K562 (cell line): ENCODE measurements around the gene PRR15L. TPM values are rescaled to one million over a fixed set of nuclear protein-coding genes. Genes with fewer than 3 reads are reported as not detected.
A peak's percentile ranks its signal among the peaks of the same experiment; 100 is the strongest.

Experiments used
- BRD4 ChIP-seq: fragments of 200-600 bp; sonication (generic); IDR thresholded peaks from 2 replicates; pipeline ENCODE4 v1.6.1; 2017; ENCODE audit warnings: inconsistent platforms
- CBX1 ChIP-seq: sonication (generic); IDR thresholded peaks from 2 replicates; pipeline ENCODE4 v1.6.1; 2016; ENCODE audit warnings: antibody characterized with exemption, low read depth, mild to moderate bottlenecking
- DPF2 ChIP-seq: fragments of 450-650 bp; IDR thresholded peaks from 2 replicates; pipeline ENCODE4 v1.6.1; 2016
- FOXJ3 ChIP-seq: sonication (generic); formaldehyde crosslinking; IDR thresholded peaks from 2 replicates; pipeline ENCODE4 v1.4.0; 2020; ENCODE audit warnings: mild to moderate bottlenecking, missing genetic modification reagents
- KDM5B ChIP-seq: fragments of 200-600 bp; sonication (generic); IDR thresholded peaks from 2 replicates; pipeline ENCODE4 v1.6.1; 2012; ENCODE audit warnings: low read depth, mild to moderate bottlenecking, moderate library complexity, low read length, control low read depth, inconsistent platforms; ENCODE audit not compliant: insufficient replicate concordance
- MXI1 ChIP-seq: IDR thresholded peaks from 2 replicates; pipeline ENCODE4 v1.6.1; 2011; ENCODE audit warnings: low read depth, mild to moderate bottlenecking, improper control_type of control experiment, low read length
- NELFE ChIP-seq: IDR thresholded peaks from 2 replicates; pipeline ENCODE4 v1.6.1; 2011; ENCODE audit warnings: mild to moderate bottlenecking; ENCODE audit not compliant: insufficient read depth, insufficient read length
- RAD51 ChIP-seq: fragments of 450-650 bp; IDR thresholded peaks from 2 replicates; pipeline ENCODE4 v1.7.1; 2016; ENCODE audit warnings: low read depth, mild to moderate bottlenecking, borderline replicate concordance
- TAF15 ChIP-seq: fragments of 200-400 bp; formaldehyde crosslinking; IDR thresholded peaks from 2 replicates; pipeline ENCODE4 v1.6.1; 2017; ENCODE audit warnings: mild to moderate bottlenecking, low read depth, low read length, moderate library complexity
- TAL1 ChIP-seq: fragments of 450-650 bp; IDR thresholded peaks from 2 replicates; pipeline ENCODE4 v1.6.1; 2016; ENCODE audit warnings: mild to moderate bottlenecking
- TARDBP ChIP-seq: fragments of 450-650 bp; IDR thresholded peaks from 2 replicates; pipeline ENCODE4 v1.6.1; 2016
- ZNF316 ChIP-seq: fragments of 450-650 bp; IDR thresholded peaks from 2 replicates; pipeline ENCODE4 v1.6.1; 2016
- ZNF76 ChIP-seq: fragments of 250-450 bp; sonication (Bioruptor Pico); IDR thresholded peaks from 2 replicates; pipeline ENCODE4 v1.4.0; 2020; ENCODE audit warnings: mild to moderate bottlenecking, moderate library complexity, borderline replicate concordance
- polyA plus RNA-seq, 8 experiments: library from polyadenylated mRNA; depleted of rRNA in 4 of 8; stranded (reverse) in 5 of 8; unstranded in 3 of 8; fragments of >200 nt; fragmentation: Nextera tagmentation in 2 of 8; fragmentation: Illumina TruSeq in 1 of 8; extraction: Ambion mirVana in 2 of 8; extraction: Trizol in 1 of 8; gene quantifications; 2 replicates each; pipeline versions ENCODE4 v1.2.1 to v1.2.3, GENCODE V29; 2011 to 2014; ENCODE audit warnings: inconsistent platforms in 1 of 8, missing spikeins in 1 of 8
- total RNA-seq, 7 experiments: library from RNA; depleted of rRNA in 6 of 7; stranded (reverse); fragments of >200 nt in 6 of 7; fragmentation: Illumina TruSeq in 2 of 7; extraction: Trizol in 2 of 7; gene quantifications; 2 replicates each; pipeline versions ENCODE4 v1.2.1 to v1.2.3, GENCODE V29; 2011 to 2021; ENCODE audit warnings: low replicate concordance in 1 of 7
- TF ChIP-seq, protein P1 (sequence below): fragments of 450-650 bp; IDR thresholded peaks from 2 replicates; pipeline ENCODE4 v1.6.1; 2016; ENCODE audit warnings: missing biosample characterization, missing genetic modification characterization
- TF ChIP-seq, protein P2 (sequence below), 3 experiments: fragments of 200-800 bp in 1 of 3; sonication (Bioruptor generic) in 1 of 3; sonication (generic) in 1 of 3; formaldehyde crosslinking in 1 of 3; IDR thresholded peaks; 2 replicates each; pipeline versions ENCODE4 v1.6.1 to v1.8.0; 2016 to 2022; ENCODE audit warnings: mild to moderate bottlenecking in 2 of 3, missing compliant biosample characterization in 2 of 3, missing genetic modification characterization in 2 of 3, missing genetic modification reagents in 1 of 3
- TF ChIP-seq, protein P3 (sequence below): fragments of 450-650 bp; formaldehyde crosslinking; conservative IDR thresholded peaks from 2 replicates; pipeline ENCODE4 v1.4.0; 2022; ENCODE audit warnings: mild to moderate bottlenecking, missing genetic modification characterization
- TF ChIP-seq, protein P4 (sequence below): fragments of 250-450 bp; sonication (Bioruptor Pico); IDR thresholded peaks from 2 replicates; pipeline ENCODE4 v1.4.0; 2020; ENCODE audit warnings: mild to moderate bottlenecking
- TF ChIP-seq, protein P5 (sequence below): fragments of 450-650 bp; formaldehyde crosslinking; IDR thresholded peaks from 2 replicates; pipeline ENCODE4 v1.4.0; 2020; ENCODE audit warnings: mild to moderate bottlenecking, mixed read lengths

Gene PRR15L
- total and polyA plus RNA-seq, 9 of the 15 experiments (the other 6 are each of a cell fraction or from before 2014, with no cell fraction given), result 0.03 TPM; not detected in 8

DNA sequence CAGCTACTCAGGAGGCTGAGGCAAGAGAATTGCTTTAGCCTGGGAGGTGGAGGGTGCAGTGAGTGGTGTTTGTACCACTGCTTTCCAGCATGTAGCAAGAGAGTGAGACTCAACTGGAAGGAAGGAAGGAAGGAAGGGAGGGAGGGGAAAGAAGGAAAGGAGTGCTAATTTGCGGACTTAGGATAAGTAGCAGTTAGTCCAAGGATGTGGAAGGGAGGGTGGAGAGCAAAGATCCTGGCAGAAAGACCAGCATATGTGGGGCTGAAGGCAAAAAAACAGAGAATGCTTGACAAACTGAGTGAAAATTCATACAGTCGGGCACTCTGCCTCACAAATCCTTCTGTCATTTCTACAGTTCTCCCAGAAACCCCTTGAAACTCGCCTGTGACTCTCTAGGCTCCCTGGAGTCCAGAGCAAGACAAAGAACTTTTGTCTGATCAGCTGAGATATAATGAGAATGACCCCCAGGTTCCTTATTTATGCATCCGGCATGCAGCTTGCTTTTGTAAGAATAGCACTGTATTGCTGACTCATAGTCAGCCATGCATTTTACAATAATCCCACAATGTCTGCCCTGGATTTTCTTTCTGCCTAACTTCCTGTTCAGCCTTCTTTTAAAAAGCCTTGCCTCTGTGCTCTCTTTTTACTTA is 44.7 kb upstream of the PRR15L start (continued):
- TF ChIP-seq, protein P1, sequence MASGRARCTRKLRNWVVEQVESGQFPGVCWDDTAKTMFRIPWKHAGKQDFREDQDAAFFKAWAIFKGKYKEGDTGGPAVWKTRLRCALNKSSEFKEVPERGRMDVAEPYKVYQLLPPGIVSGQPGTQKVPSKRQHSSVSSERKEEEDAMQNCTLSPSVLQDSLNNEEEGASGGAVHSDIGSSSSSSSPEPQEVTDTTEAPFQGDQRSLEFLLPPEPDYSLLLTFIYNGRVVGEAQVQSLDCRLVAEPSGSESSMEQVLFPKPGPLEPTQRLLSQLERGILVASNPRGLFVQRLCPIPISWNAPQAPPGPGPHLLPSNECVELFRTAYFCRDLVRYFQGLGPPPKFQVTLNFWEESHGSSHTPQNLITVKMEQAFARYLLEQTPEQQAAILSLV (tag), result no peak
- TF ChIP-seq RAD51, result no peak
- TF ChIP-seq, protein P2, sequence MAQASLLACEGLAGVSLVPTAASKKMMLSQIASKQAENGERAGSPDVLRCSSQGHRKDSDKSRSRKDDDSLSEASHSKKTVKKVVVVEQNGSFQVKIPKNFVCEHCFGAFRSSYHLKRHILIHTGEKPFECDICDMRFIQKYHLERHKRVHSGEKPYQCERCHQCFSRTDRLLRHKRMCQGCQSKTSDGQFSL (CRISPR knock-in tag; IDR thresholded peaks at IDR 0.05), result no peak
- TF ChIP-seq, protein P2 (tag; IDR thresholded peaks at IDR 0.05), result no peak
- TF ChIP-seq ZNF316, result peak; percentile 97
- no peak for TF ChIP-seq BRD4
- TF ChIP-seq NELFE, result no peak
- TF ChIP-seq FOXJ3 (CRISPR knock-in tag), result no peak
- no peak for TF ChIP-seq CBX1
- peak; percentile 71 for TF ChIP-seq KDM5B
- TF ChIP-seq ZNF76 (CRISPR knock-in tag), result no peak
- peak; percentile 74 for TF ChIP-seq DPF2
- TF ChIP-seq, protein P3, sequence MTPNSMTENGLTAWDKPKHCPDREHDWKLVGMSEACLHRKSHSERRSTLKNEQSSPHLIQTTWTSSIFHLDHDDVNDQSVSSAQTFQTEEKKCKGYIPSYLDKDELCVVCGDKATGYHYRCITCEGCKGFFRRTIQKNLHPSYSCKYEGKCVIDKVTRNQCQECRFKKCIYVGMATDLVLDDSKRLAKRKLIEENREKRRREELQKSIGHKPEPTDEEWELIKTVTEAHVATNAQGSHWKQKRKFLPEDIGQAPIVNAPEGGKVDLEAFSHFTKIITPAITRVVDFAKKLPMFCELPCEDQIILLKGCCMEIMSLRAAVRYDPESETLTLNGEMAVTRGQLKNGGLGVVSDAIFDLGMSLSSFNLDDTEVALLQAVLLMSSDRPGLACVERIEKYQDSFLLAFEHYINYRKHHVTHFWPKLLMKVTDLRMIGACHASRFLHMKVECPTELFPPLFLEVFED (CRISPR knock-in tag), result no peak
- TF ChIP-seq MXI1, result no peak
- TF ChIP-seq TARDBP, result no peak
- no peak for TF ChIP-seq TAF15
- TF ChIP-seq, protein P4, sequence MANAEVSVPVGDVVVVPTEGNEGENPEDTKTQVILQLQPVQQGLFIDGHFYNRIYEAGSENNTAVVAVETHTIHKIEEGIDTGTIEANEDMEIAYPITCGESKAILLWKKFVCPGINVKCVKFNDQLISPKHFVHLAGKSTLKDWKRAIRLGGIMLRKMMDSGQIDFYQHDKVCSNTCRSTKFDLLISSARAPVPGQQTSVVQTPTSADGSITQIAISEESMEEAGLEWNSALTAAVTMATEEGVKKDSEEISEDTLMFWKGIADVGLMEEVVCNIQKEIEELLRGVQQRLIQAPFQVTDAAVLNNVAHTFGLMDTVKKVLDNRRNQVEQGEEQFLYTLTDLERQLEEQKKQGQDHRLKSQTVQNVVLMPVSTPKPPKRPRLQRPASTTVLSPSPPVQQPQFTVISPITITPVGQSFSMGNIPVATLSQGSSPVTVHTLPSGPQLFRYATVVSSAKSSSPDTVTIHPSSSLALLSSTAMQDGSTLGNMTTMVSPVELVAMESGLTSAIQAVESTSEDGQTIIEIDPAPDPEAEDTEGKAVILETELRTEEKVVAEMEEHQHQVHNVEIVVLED (CRISPR knock-in tag), result no peak
- no peak for TF ChIP-seq TAL1
- TF ChIP-seq, protein P5, sequence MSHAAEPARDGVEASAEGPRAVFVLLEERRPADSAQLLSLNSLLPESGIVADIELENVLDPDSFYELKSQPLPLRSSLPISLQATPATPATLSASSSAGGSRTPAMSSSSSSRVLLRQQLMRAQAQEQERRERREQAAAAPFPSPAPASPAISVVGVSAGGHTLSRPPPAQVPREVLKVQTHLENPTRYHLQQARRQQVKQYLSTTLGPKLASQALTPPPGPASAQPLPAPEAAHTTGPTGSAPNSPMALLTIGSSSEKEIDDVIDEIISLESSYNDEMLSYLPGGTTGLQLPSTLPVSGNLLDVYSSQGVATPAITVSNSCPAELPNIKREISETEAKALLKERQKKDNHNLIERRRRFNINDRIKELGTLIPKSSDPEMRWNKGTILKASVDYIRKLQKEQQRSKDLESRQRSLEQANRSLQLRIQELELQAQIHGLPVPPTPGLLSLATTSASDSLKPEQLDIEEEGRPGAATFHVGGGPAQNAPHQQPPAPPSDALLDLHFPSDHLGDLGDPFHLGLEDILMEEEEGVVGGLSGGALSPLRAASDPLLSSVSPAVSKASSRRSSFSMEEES (CRISPR knock-in tag), result no peak
